Erythroblast (primary cell): ENCODE measurements around the gene CPE.

ENCODE experiments used
- GATA1 ChIP-seq: IDR thresholded peaks from 2 replicates; pipeline ENCODE4 v1.6.1; 2011; ENCODE audit warnings: low read depth, mild to moderate bottlenecking, control low read depth, low read length, moderate library complexity
- POLR2A ChIP-seq: IDR thresholded peaks from 2 replicates; pipeline ENCODE4 v1.6.1; 2011; ENCODE audit warnings: mild to moderate bottlenecking, low read length

GRCh38 chr4:165394275-165394674 lies 15.5 kb downstream of the CPE start:
- TF ChIP-seq POLR2A, result no peak
- no peak for TF ChIP-seq GATA1
